Parathyroid adenoma (tissue), 2 donors: Measurements from ENCODE around the gene TP53AIP1.

ENCODE experiments used
- H2AFZ ChIP-seq: fragments of 300-600 bp; sonication (generic); one replicate; pipeline ENCODE4 v1.7.0; 2017; ENCODE audit warnings: antibody characterized with exemption, mild to moderate bottlenecking
- H3K27ac ChIP-seq: fragments of 300-600 bp; sonication (generic); one replicate; pipeline ENCODE4 v1.7.0; 2017
- H3K27me3 ChIP-seq: fragments of 300-600 bp; sonication (generic); one replicate; pipeline ENCODE4 v1.7.0; 2017; ENCODE audit warnings: low read length; ENCODE audit not compliant: control insufficient read depth, insufficient read depth
- H3K36me3 ChIP-seq: fragments of 300-600 bp; sonication (generic); one replicate; pipeline ENCODE4 v1.7.0; 2017; ENCODE audit warnings: low read length; ENCODE audit not compliant: control insufficient read depth, insufficient read depth
- H3K4me1 ChIP-seq: fragments of 300-600 bp; sonication (generic); one replicate; pipeline ENCODE4 v1.7.0; 2017; ENCODE audit warnings: control low read depth
- H3K4me2 ChIP-seq: fragments of 300-600 bp; sonication (generic); one replicate; pipeline ENCODE4 v1.7.0; 2017; ENCODE audit warnings: low read length
- H3K4me3 ChIP-seq: fragments of 300-600 bp; sonication (generic); one replicate; pipeline ENCODE4 v1.7.0; 2017; ENCODE audit warnings: low read depth, low read length
- H3K79me2 ChIP-seq: fragments of 300-600 bp; sonication (generic); one replicate; pipeline ENCODE4 v1.7.0; 2017; ENCODE audit warnings: control low read depth
- H3K9ac ChIP-seq: fragments of 300-600 bp; sonication (generic); one replicate; pipeline ENCODE4 v1.7.0; 2017; ENCODE audit warnings: mild to moderate bottlenecking
- H3K9me3 ChIP-seq: fragments of 300-600 bp; sonication (generic); one replicate; pipeline ENCODE4 v1.7.0; 2017; ENCODE audit warnings: low read length; ENCODE audit not compliant: control insufficient read depth
- TF ChIP-seq, protein P1 (sequence below): fragments of 300-600 bp; sonication (generic); IDR thresholded peaks from one replicate; pipeline ENCODE4 v1.7.0; 2017; ENCODE audit warnings: antibody characterized with exemption, mild to moderate bottlenecking
- donor health status: primary hyperparathyroidism.

The TP53AIP1 gene

DNA sequence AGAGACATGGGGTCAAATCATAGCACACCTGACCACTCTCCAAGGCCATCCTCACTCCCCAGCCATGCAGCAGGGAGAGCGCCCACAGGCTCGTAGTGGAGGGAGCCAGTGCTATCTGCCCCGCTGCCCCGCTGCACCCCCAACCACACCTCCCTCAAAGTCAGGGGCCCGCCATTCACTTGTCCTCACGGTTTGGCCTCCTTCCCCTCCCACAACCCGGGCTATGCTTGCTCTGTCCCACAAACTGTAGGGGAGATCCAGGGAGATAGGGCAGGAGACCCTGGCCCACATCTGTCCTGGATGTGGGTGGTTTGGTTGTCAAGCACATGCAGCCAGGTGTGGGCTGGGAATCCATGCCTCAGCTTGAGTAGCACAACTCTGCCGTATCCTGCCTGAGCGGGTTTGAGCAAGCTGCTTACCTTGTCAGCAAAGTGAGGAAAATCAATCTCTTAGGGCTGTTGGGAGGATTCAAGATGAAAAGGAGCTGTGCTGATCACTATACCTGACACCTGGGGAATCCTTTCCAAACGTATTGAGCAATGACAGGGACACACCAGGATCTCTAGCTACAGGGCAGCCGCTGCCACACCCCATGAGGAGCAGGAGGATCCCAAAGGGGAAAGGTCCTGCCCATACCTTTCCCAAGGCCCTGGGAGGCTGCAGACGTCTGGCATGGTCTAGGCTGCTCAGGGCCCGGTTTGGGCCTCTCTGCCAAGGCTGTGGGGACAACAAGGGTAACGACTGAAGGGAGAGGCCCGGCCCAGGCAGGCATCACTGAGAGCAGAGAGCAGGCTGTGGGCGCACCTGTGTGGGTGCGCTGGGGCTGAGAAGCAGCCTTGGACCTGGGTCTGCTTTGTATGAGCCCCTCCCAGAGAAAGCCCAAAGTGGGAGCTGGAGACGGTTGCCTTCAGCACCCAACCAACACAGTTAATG, 28.2 kb downstream of the TP53AIP1 start:
- H3K4me1 ChIP-seq = no peaks in the 10 kb centered on the region
- H3K4me3 ChIP-seq = no peak overlapping the region
- H2AFZ ChIP-seq = no peak overlapping the region
- H3K9ac ChIP-seq = no peak overlapping the region
- H3K79me2 ChIP-seq = no peaks in the 10 kb centered on the region
- no peaks in the 10 kb centered on the region for H3K9me3 ChIP-seq
- H3K27me3 ChIP-seq = no peaks in the 10 kb centered on the region
- no peak overlapping the region for H3K4me2 ChIP-seq
- no peak overlapping the region for H3K27ac ChIP-seq
- no peaks in the 10 kb centered on the region for H3K36me3 ChIP-seq
- TF ChIP-seq, protein P1, sequence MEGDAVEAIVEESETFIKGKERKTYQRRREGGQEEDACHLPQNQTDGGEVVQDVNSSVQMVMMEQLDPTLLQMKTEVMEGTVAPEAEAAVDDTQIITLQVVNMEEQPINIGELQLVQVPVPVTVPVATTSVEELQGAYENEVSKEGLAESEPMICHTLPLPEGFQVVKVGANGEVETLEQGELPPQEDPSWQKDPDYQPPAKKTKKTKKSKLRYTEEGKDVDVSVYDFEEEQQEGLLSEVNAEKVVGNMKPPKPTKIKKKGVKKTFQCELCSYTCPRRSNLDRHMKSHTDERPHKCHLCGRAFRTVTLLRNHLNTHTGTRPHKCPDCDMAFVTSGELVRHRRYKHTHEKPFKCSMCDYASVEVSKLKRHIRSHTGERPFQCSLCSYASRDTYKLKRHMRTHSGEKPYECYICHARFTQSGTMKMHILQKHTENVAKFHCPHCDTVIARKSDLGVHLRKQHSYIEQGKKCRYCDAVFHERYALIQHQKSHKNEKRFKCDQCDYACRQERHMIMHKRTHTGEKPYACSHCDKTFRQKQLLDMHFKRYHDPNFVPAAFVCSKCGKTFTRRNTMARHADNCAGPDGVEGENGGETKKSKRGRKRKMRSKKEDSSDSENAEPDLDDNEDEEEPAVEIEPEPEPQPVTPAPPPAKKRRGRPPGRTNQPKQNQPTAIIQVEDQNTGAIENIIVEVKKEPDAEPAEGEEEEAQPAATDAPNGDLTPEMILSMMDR = no peak

GRCh38 chr11:128913806-128914205, 28.9 kb downstream of the TP53AIP1 start:
- Histone ChIP-seq H3K27ac (no peak overlapping the region), H3K4me3 (no peak overlapping the region), H3K4me2 (no peak overlapping the region), H3K36me3 (no peaks in the 10 kb centered on the region), H3K4me1 (no peaks in the 10 kb centered on the region), H3K27me3 (no peaks in the 10 kb centered on the region), H2AFZ (no peak overlapping the region), H3K9ac (no peak overlapping the region), H3K79me2 (no peaks in the 10 kb centered on the region), H3K9me3 (no peaks in the 10 kb centered on the region)
- TF ChIP-seq, protein P1 = no peak

DNA sequence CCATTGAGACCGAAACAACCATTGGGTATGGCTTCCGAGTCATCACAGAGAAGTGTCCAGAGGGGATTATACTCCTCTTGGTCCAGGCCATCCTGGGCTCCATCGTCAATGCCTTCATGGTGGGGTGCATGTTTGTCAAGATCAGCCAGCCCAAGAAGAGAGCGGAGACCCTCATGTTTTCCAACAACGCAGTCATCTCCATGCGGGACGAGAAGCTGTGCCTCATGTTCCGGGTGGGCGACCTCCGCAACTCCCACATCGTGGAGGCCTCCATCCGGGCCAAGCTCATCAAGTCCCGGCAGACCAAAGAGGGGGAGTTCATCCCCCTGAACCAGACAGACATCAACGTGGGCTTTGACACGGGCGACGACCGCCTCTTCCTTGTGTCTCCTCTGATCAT, 31.0 kb downstream of the TP53AIP1 start:
- H3K36me3 ChIP-seq = no peaks in the 10 kb centered on the region
- H3K4me3 ChIP-seq = no peak overlapping the region
- H3K9me3 ChIP-seq = no peaks in the 10 kb centered on the region
- no peaks in the 10 kb centered on the region for H3K4me1 ChIP-seq
- no peaks in the 10 kb centered on the region for H3K27me3 ChIP-seq
- H2AFZ ChIP-seq = no peak overlapping the region
- no peak overlapping the region for H3K4me2 ChIP-seq
- H3K27ac ChIP-seq = no peak overlapping the region
- no peak overlapping the region for H3K9ac ChIP-seq
- H3K79me2 ChIP-seq = no peaks in the 10 kb centered on the region
- TF ChIP-seq, protein P1 = no peak

- Histone ChIP-seq H3K9me3 (no peaks in the 10 kb centered on the region), H3K4me2 (no peak overlapping the region), H3K4me1 (no peaks in the 10 kb centered on the region), H3K9ac (no peak overlapping the region), H3K4me3 (no peak overlapping the region), H3K36me3 (no peaks in the 10 kb centered on the region), H3K27me3 (no peaks in the 10 kb centered on the region), H3K27ac (no peak overlapping the region), H3K79me2 (no peaks in the 10 kb centered on the region), H2AFZ (no peak overlapping the region)
- TF ChIP-seq, protein P1 = no peak
Measured at GRCh38 chr11:128911239-128911638, 31.4 kb downstream of the TP53AIP1 start.

DNA sequence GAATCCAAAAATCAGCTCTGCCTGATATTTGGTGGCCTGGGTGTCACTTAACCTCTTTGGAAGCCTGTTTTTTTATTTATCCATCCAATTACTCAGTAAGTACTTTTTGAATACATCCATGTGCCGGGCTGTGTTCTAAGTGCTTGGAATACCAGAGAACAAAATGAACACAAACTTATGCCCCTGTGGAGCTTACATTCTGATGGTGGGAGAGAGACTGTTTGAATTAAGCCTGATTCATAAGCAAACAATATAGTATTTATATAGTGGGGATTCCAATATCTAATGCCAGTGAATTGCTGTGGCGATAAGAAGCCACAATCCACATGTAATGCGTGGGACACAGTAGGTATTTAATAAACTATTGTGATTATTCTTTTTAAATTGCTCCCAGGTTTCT, 32.1 kb downstream of the TP53AIP1 start:
- H3K9ac ChIP-seq = no peak overlapping the region
- H3K27me3 ChIP-seq = no peaks in the 10 kb centered on the region
- no peaks in the 10 kb centered on the region for H3K9me3 ChIP-seq
- no peak overlapping the region for H2AFZ ChIP-seq
- H3K4me1 ChIP-seq = no peaks in the 10 kb centered on the region
- TF ChIP-seq, protein P1 = no peak
- H3K4me3 ChIP-seq = no peak overlapping the region
- H3K36me3 ChIP-seq = no peaks in the 10 kb centered on the region
- no peak overlapping the region for H3K27ac ChIP-seq
- no peaks in the 10 kb centered on the region for H3K79me2 ChIP-seq
- no peak overlapping the region for H3K4me2 ChIP-seq
